ENCODE measurements around the gene SNCA. TPM values are rescaled to one million over a fixed set of nuclear protein-coding genes. Genes with fewer than 3 reads are reported as not detected.

Gene SNCA
- total and polyA plus RNA-seq, 4 donors, result 63.6 to 141 (median 134) TPM

GRCh38 chr4:89823416-89823815, 13.5 kb downstream of the SNCA start:
- Histone ChIP-seq H3K4me1 (ENCODE audit: control insufficient read depth, insufficient read depth, low read length) (no peaks in the 10 kb centered on the region), H3K27me3 (ENCODE audit: control insufficient read depth, insufficient read depth, low read length) (no peaks in the 10 kb centered on the region), H3K4me3 (ENCODE audit: low read depth, low read length) (no peak overlapping the region), H3K27ac (ENCODE audit: low read depth, low read length) (no peak overlapping the region), H3K36me3 (ENCODE audit: control insufficient read depth, insufficient read depth, low read length) (no peaks in the 10 kb centered on the region), H3K9me3 (ENCODE audit: control insufficient read depth, insufficient read depth, low read length) (no peaks in the 10 kb centered on the region)
- DNase-seq (ENCODE audit: low read depth in 4 of 6, low spot score in 6 of 6), result no peak

GRCh38 chr4:89821612-89822011, 15.3 kb downstream of the SNCA start:
- Histone ChIP-seq H3K27ac (ENCODE audit: low read depth, low read length) (no peak overlapping the region), H3K27me3 (ENCODE audit: control insufficient read depth, insufficient read depth, low read length) (no peaks in the 10 kb centered on the region), H3K36me3 (ENCODE audit: control insufficient read depth, insufficient read depth, low read length) (no peaks in the 10 kb centered on the region), H3K4me1 (ENCODE audit: control insufficient read depth, insufficient read depth, low read length) (no peaks in the 10 kb centered on the region), H3K9me3 (ENCODE audit: control insufficient read depth, insufficient read depth, low read length) (no peaks in the 10 kb centered on the region), H3K4me3 (ENCODE audit: low read depth, low read length) (no peak overlapping the region)
- WGBS (ENCODE audit: insufficient coverage), result no CpG with 5 or more reads among the region's 1 CpG
- DNase-seq (ENCODE audit: low read depth in 4 of 6, low spot score in 6 of 6), result no peak

- Histone ChIP-seq H3K9me3 (ENCODE audit: control insufficient read depth, insufficient read depth, low read length) (no peaks in the 10 kb centered on the region), H3K36me3 (ENCODE audit: control insufficient read depth, insufficient read depth, low read length) (no peaks in the 10 kb centered on the region), H3K27ac (ENCODE audit: low read depth, low read length) (no peak overlapping the region), H3K4me1 (ENCODE audit: control insufficient read depth, insufficient read depth, low read length) (no peaks in the 10 kb centered on the region), H3K27me3 (ENCODE audit: control insufficient read depth, insufficient read depth, low read length) (no peaks in the 10 kb centered on the region), H3K4me3 (ENCODE audit: low read depth, low read length) (no peak overlapping the region)
- 100% methylated on average over 1 of the region's 3 CpGs for WGBS (ENCODE audit: insufficient coverage)
- no peak for DNase-seq (ENCODE audit: low read depth in 4 of 6, low spot score in 6 of 6)
Measured at GRCh38 chr4:89820010-89820409, 17.0 kb downstream of the SNCA start.

GRCh38 chr4:89814362-89814761, 22.6 kb downstream of the SNCA start:
- H3K27me3 ChIP-seq (ENCODE audit: control insufficient read depth, insufficient read depth, low read length), result no peaks in the 10 kb centered on the region
- no peaks in the 10 kb centered on the region for H3K9me3 ChIP-seq (ENCODE audit: control insufficient read depth, insufficient read depth, low read length)
- DNase-seq (ENCODE audit: low read depth in 4 of 6, low spot score in 6 of 6), result no peak

GRCh38 chr4:89813197-89813596, 23.8 kb downstream of the SNCA start:
- Histone ChIP-seq H3K4me1 (ENCODE audit: control insufficient read depth, insufficient read depth, low read length) (no peaks in the 10 kb centered on the region), H3K9me3 (ENCODE audit: control insufficient read depth, insufficient read depth, low read length) (no peaks in the 10 kb centered on the region), H3K27me3 (ENCODE audit: control insufficient read depth, insufficient read depth, low read length) (no peaks in the 10 kb centered on the region), H3K4me3 (ENCODE audit: low read depth, low read length) (no peak overlapping the region), H3K36me3 (ENCODE audit: control insufficient read depth, insufficient read depth, low read length) (no peaks in the 10 kb centered on the region), H3K27ac (ENCODE audit: low read depth, low read length) (no peak overlapping the region)
- DNase-seq (ENCODE audit: low read depth in 4 of 6, low spot score in 6 of 6), result no peak
- WGBS (ENCODE audit: insufficient coverage), result no CpG with 5 or more reads among the region's 2 CpGs

More at GRCh38 chr4:89814362-89814761, 22.6 kb downstream of the SNCA start:
- WGBS (ENCODE audit: insufficient coverage), result 83% methylated on average over 2 of the region's 3 CpGs
- H3K27ac ChIP-seq (ENCODE audit: low read depth, low read length), result no peak overlapping the region
- H3K4me3 ChIP-seq (ENCODE audit: low read depth, low read length), result no peak overlapping the region
- no peaks in the 10 kb centered on the region for H3K36me3 ChIP-seq (ENCODE audit: control insufficient read depth, insufficient read depth, low read length)
- H3K4me1 ChIP-seq (ENCODE audit: control insufficient read depth, insufficient read depth, low read length), result no peaks in the 10 kb centered on the region

GRCh38 chr4:89807441-89808140, 29.4 kb downstream of the SNCA start:
- H3K9me3 ChIP-seq (ENCODE audit: control insufficient read depth, insufficient read depth, low read length), result no peaks in the 10 kb centered on the region
- no peak overlapping the region for H3K27ac ChIP-seq (ENCODE audit: low read depth, low read length)
- H3K4me3 ChIP-seq (ENCODE audit: low read depth, low read length), result no peak overlapping the region
- no peaks in the 10 kb centered on the region for H3K27me3 ChIP-seq (ENCODE audit: control insufficient read depth, insufficient read depth, low read length)
- no peaks in the 10 kb centered on the region for H3K4me1 ChIP-seq (ENCODE audit: control insufficient read depth, insufficient read depth, low read length)
- 57% methylated on average over 2 of the region's 6 CpGs for WGBS (ENCODE audit: insufficient coverage)
- no peaks in the 10 kb centered on the region for H3K36me3 ChIP-seq (ENCODE audit: control insufficient read depth, insufficient read depth, low read length)
- no peak for DNase-seq (ENCODE audit: low read depth in 4 of 6, low spot score in 6 of 6)

GRCh38 chr4:89805297-89805696, 31.7 kb downstream of the SNCA start:
- Histone ChIP-seq H3K9me3 (ENCODE audit: control insufficient read depth, insufficient read depth, low read length) (no peaks in the 10 kb centered on the region), H3K27me3 (ENCODE audit: control insufficient read depth, insufficient read depth, low read length) (no peaks in the 10 kb centered on the region), H3K4me1 (ENCODE audit: control insufficient read depth, insufficient read depth, low read length) (no peaks in the 10 kb centered on the region), H3K4me3 (ENCODE audit: low read depth, low read length) (no peak overlapping the region), H3K27ac (ENCODE audit: low read depth, low read length) (no peak overlapping the region), H3K36me3 (ENCODE audit: control insufficient read depth, insufficient read depth, low read length) (no peaks in the 10 kb centered on the region)
- DNase-seq (ENCODE audit: low read depth in 4 of 6, low spot score in 6 of 6), result no peak
- WGBS (ENCODE audit: insufficient coverage), result 91% methylated on average over 2 of the region's 2 CpGs

- Histone ChIP-seq H3K27ac (ENCODE audit: low read depth, low read length) (no peak overlapping the region), H3K36me3 (ENCODE audit: control insufficient read depth, insufficient read depth, low read length) (no peaks in the 10 kb centered on the region), H3K9me3 (ENCODE audit: control insufficient read depth, insufficient read depth, low read length) (no peaks in the 10 kb centered on the region), H3K4me1 (ENCODE audit: control insufficient read depth, insufficient read depth, low read length) (no peaks in the 10 kb centered on the region), H3K4me3 (ENCODE audit: low read depth, low read length) (no peak overlapping the region), H3K27me3 (ENCODE audit: control insufficient read depth, insufficient read depth, low read length) (no peaks in the 10 kb centered on the region)
- no peak for DNase-seq (ENCODE audit: low read depth in 4 of 6, low spot score in 6 of 6)
- WGBS (ENCODE audit: insufficient coverage), result no CpG with 5 or more reads among the region's 4 CpGs
Measured at GRCh38 chr4:89803915-89804314, 33.0 kb downstream of the SNCA start.

- Histone ChIP-seq H3K27ac (ENCODE audit: low read depth, low read length) (no peak overlapping the region), H3K27me3 (ENCODE audit: control insufficient read depth, insufficient read depth, low read length) (no peaks in the 10 kb centered on the region), H3K4me1 (ENCODE audit: control insufficient read depth, insufficient read depth, low read length) (no peaks in the 10 kb centered on the region), H3K36me3 (ENCODE audit: control insufficient read depth, insufficient read depth, low read length) (no peaks in the 10 kb centered on the region), H3K4me3 (ENCODE audit: low read depth, low read length) (no peak overlapping the region), H3K9me3 (ENCODE audit: control insufficient read depth, insufficient read depth, low read length) (no peaks in the 10 kb centered on the region)
- no CpG with 5 or more reads among the region's 1 CpG for WGBS (ENCODE audit: insufficient coverage)
- DNase-seq (ENCODE audit: low read depth in 4 of 6, low spot score in 6 of 6), result no peak
Measured at GRCh38 chr4:89803036-89803435, 33.9 kb downstream of the SNCA start.

GRCh38 chr4:89800527-89801103, 36.3 kb downstream of the SNCA start:
- 90% methylated on average over 2 of the region's 3 CpGs for WGBS (ENCODE audit: insufficient coverage)
- Histone ChIP-seq H3K27me3 (ENCODE audit: control insufficient read depth, insufficient read depth, low read length) (no peaks in the 10 kb centered on the region), H3K9me3 (ENCODE audit: control insufficient read depth, insufficient read depth, low read length) (no peaks in the 10 kb centered on the region), H3K4me3 (ENCODE audit: low read depth, low read length) (no peak overlapping the region), H3K27ac (ENCODE audit: low read depth, low read length) (no peak overlapping the region), H3K4me1 (ENCODE audit: control insufficient read depth, insufficient read depth, low read length) (no peaks in the 10 kb centered on the region), H3K36me3 (ENCODE audit: control insufficient read depth, insufficient read depth, low read length) (no peaks in the 10 kb centered on the region)
- DNase-seq (ENCODE audit: low read depth in 4 of 6, low spot score in 6 of 6), result no peak

All from spinal cord (tissue), 10 donors.